H1 (cell line): ENCODE results near the gene HAGH. TPM values are rescaled to one million over a fixed set of nuclear protein-coding genes. Genes with fewer than 3 reads are reported as not detected.

Experiments
- CTCF ChIA-PET: fragments of 300-600 bp; sonication (Branson Sonifier 250); formaldehyde crosslinking; loops from one replicate; lab custom pipeline; 2021; ENCODE audit not compliant: partially characterized antibody; lab: Charles Lee
- POLR2A ChIA-PET: fragments of 300-600 bp; sonication (Branson Sonifier 250); formaldehyde crosslinking; loops from one replicate; lab custom pipeline; 2021; ENCODE audit warnings: inconsistent platforms; ENCODE audit not compliant: partially characterized antibody; lab: Charles Lee
- DNase-seq, 2 experiments: peaks; one replicate each; pipeline versions ENCODE4 v3.0.0 to v3.0.0-alpha.2; 2010 to 2022; ENCODE audit warnings: low spot score in 2 of 2, low read depth in 1 of 2, mixed read lengths in 1 of 2
- FAIRE-seq: peaks from 2 replicates; lab custom pipeline; 2011; peaks lifted over from hg19 to GRCh38; lab: Jason Lieb, UNC
- H2AFZ ChIP-seq: 2 replicates; pipeline ENCODE4 v1.8.1; 2012; ENCODE audit warnings: low read length, inconsistent platforms
- H2AK5ac ChIP-seq: 2 replicates; pipeline ENCODE4 v1.6.1; 2013; ENCODE audit warnings: low read depth, low read length
- H2BK120ac ChIP-seq: replicated peaks from 2 replicates; pipeline ENCODE3; 2013; ENCODE audit warnings: low read depth, low read length, inconsistent platforms
- H2BK12ac ChIP-seq: 2 replicates; pipeline ENCODE4 v1.6.1; 2013; ENCODE audit warnings: low read depth, low read length
- H2BK15ac ChIP-seq: 2 replicates; pipeline ENCODE4 v1.6.1; 2013; ENCODE audit warnings: low read length
- H2BK20ac ChIP-seq: 2 replicates; pipeline ENCODE4 v1.6.1; 2013; ENCODE audit warnings: low read length
- H2BK5ac ChIP-seq: 2 replicates; pipeline ENCODE4 v1.6.1; 2013; ENCODE audit warnings: low read depth, low read length
- H3K14ac ChIP-seq: 2 replicates; pipeline ENCODE4 v1.6.1; 2013; ENCODE audit warnings: inconsistent platforms; ENCODE audit not compliant: insufficient read length
- H3K18ac ChIP-seq: 2 replicates; pipeline ENCODE4 v1.6.1; 2013; ENCODE audit warnings: low read length; ENCODE audit errors: extremely low read depth
- H3K23ac ChIP-seq: 2 replicates; pipeline ENCODE4 v1.6.1; 2013; ENCODE audit warnings: inconsistent platforms; ENCODE audit not compliant: insufficient read length
- H3K23me2 ChIP-seq: 2 replicates; pipeline ENCODE4 v1.6.1; 2013; ENCODE audit warnings: low read depth, low read length
- H3K27ac ChIP-seq: 2 replicates; pipeline ENCODE4 v1.6.1; 2011; ENCODE audit warnings: low read depth, low read length, inconsistent platforms
- H3K27me3 ChIP-seq, 4 experiments: replicated peaks in 1 of 4; 1 replicate in 1 of 4; 2 replicates in 3 of 4; pipeline versions ENCODE4 v1.6.1 to v1.8.1; 2011 to 2013; ENCODE audit warnings: low read length in 3 of 4, mild to moderate bottlenecking in 3 of 4, inconsistent platforms in 2 of 4, mixed read lengths in 2 of 4, moderate library complexity in 1 of 4; ENCODE audit not compliant: control insufficient read depth in 3 of 4, insufficient read depth in 3 of 4; ENCODE audit errors: extremely low read depth in 1 of 4
- H3K36me3 ChIP-seq, 4 experiments: 2 replicates each; pipeline versions ENCODE4 v1.6.1 to v1.8.1; 2011 to 2013; ENCODE audit warnings: mild to moderate bottlenecking in 4 of 4, low read length in 3 of 4, moderate library complexity in 2 of 4, control low read depth in 1 of 4, inconsistent platforms in 1 of 4; ENCODE audit not compliant: insufficient read depth in 4 of 4, control insufficient read depth in 2 of 4
- H3K4ac ChIP-seq: replicated peaks from 2 replicates; pipeline ENCODE3; 2013; ENCODE audit warnings: low read length, low read depth, mixed read lengths, inconsistent platforms; ENCODE audit not compliant: insufficient read length
- H3K4me1 ChIP-seq, 4 experiments: replicated peaks in 1 of 4; 1 replicate in 1 of 4; 2 replicates in 3 of 4; pipeline versions ENCODE4 v1.6.1 to v1.8.1; 2011 to 2013; ENCODE audit warnings: low read length in 3 of 4, inconsistent platforms in 2 of 4, mixed read lengths in 1 of 4; ENCODE audit not compliant: insufficient read depth in 4 of 4, control insufficient read depth in 3 of 4
- H3K4me2 ChIP-seq, 2 experiments: 2 replicates each; pipeline versions ENCODE4 v1.6.1 to v1.8.1; 2011 to 2013; ENCODE audit warnings: low read depth in 2 of 2, low read length in 2 of 2, control low read depth in 1 of 2, inconsistent platforms in 1 of 2, mild to moderate bottlenecking in 1 of 2; ENCODE audit not compliant: insufficient read depth in 1 of 2
- H3K4me3 ChIP-seq, 4 experiments: fragments of 200-600, 300-600 bp in 1 of 4; sonication (generic), shearing (Covaris generic), sonication (Bioruptor Twin) in 1 of 4; 2 replicates each; pipeline versions ENCODE4 v1.5.1 to v1.8.1; 2011 to 2016; ENCODE audit warnings: low read length in 4 of 4, low read depth in 3 of 4, control low read depth in 2 of 4, inconsistent platforms in 2 of 4, mild to moderate bottlenecking in 2 of 4, mixed read lengths in 1 of 4, moderate library complexity in 1 of 4; ENCODE audit not compliant: insufficient read depth in 2 of 4; ENCODE audit errors: extremely low read depth in 1 of 4
- H3K56ac ChIP-seq: replicated peaks from 2 replicates; pipeline ENCODE3; 2013; ENCODE audit warnings: low read depth, mild to moderate bottlenecking, mixed read lengths, low read length, inconsistent platforms; ENCODE audit not compliant: insufficient read length
- H3K79me1 ChIP-seq: 2 replicates; pipeline ENCODE4 v1.6.1; 2013; ENCODE audit warnings: low read depth, low read length, control low read depth
- H3K79me2 ChIP-seq, 2 experiments: 2 replicates each; pipeline versions ENCODE4 v1.6.1 to v1.8.1; 2012 to 2013; ENCODE audit warnings: low read length in 2 of 2, mild to moderate bottlenecking in 2 of 2, inconsistent platforms in 1 of 2; ENCODE audit not compliant: insufficient read depth in 2 of 2, control insufficient read depth in 1 of 2
- H3K9ac ChIP-seq, 4 experiments: replicated peaks in 1 of 4; 1 replicate in 1 of 4; 2 replicates in 3 of 4; pipeline versions ENCODE4 v1.6.1 to v1.8.1; 2011 to 2013; ENCODE audit warnings: low read depth in 3 of 4, low read length in 3 of 4, control low read depth in 2 of 4, mild to moderate bottlenecking in 2 of 4, moderate library complexity in 2 of 4, inconsistent platforms in 1 of 4; ENCODE audit errors: extremely low read depth in 1 of 4
- H3K9me3 ChIP-seq, 2 experiments: 2 replicates each; pipeline versions ENCODE4 v1.6.1 to v1.8.1; 2012 to 2013; ENCODE audit warnings: mild to moderate bottlenecking in 2 of 2, moderate library complexity in 2 of 2, control low read depth in 1 of 2, inconsistent platforms in 1 of 2, low read depth in 1 of 2, low read length in 1 of 2, mixed read lengths in 1 of 2; ENCODE audit not compliant: insufficient read depth in 2 of 2
- H4K20me1 ChIP-seq, 2 experiments: replicated peaks in 1 of 2; 2 replicates each; pipeline versions ENCODE3 to v1.8.1; 2011 to 2013; ENCODE audit warnings: inconsistent platforms in 2 of 2, low read length in 2 of 2, mild to moderate bottlenecking in 1 of 2; ENCODE audit not compliant: insufficient read depth in 2 of 2, control insufficient read depth in 1 of 2
- H4K5ac ChIP-seq: 2 replicates; pipeline ENCODE4 v1.6.1; 2013; ENCODE audit warnings: low read length, low read depth, mixed read lengths, inconsistent platforms; ENCODE audit not compliant: insufficient read length
- H4K8ac ChIP-seq: 2 replicates; pipeline ENCODE4 v1.8.0; 2013; ENCODE audit warnings: mild to moderate bottlenecking, moderate library complexity, low read length, inconsistent platforms; ENCODE audit not compliant: insufficient read depth; ENCODE audit errors: extremely low read depth
- H4K91ac ChIP-seq: replicated peaks from 2 replicates; pipeline ENCODE3; 2013; ENCODE audit warnings: low read length, mixed read lengths, inconsistent platforms; ENCODE audit not compliant: insufficient read length
- CHD1 ChIP-seq: IDR thresholded peaks from 2 replicates; pipeline ENCODE4 v1.6.1; 2012; ENCODE audit warnings: low read depth, low read length, improper control_type of control experiment
- CTBP2 ChIP-seq: IDR thresholded peaks from 2 replicates; pipeline ENCODE4 v1.7.0; 2011; ENCODE audit warnings: borderline replicate concordance, mild to moderate bottlenecking, moderate library complexity, mixed read lengths, low read length; ENCODE audit not compliant: insufficient read depth, insufficient read length
- EP300 ChIP-seq, 2 experiments: IDR thresholded peaks; 1 replicate in 1 of 2; 2 replicates in 1 of 2; pipeline ENCODE4 v1.6.1; 2011 to 2012; ENCODE audit warnings: low read depth in 2 of 2, low read length in 2 of 2, mild to moderate bottlenecking in 2 of 2, borderline replicate concordance in 1 of 2, inconsistent platforms in 1 of 2, moderate library complexity in 1 of 2
- GABPA ChIP-seq: IDR thresholded peaks from 2 replicates; pipeline ENCODE4 v1.6.1; 2011; ENCODE audit warnings: mild to moderate bottlenecking, low read length, moderate library complexity, borderline replicate concordance; ENCODE audit not compliant: insufficient read depth
- WGBS, 2 experiments: shearing (Covaris generic) in 1 of 2; methylation state at CpG; one replicate each; pipeline versions ENCODE4 v1.1.6 to v1.1.7; 2013 to 2015; ENCODE audit warnings: low lambda C conversion rate in 2 of 2, mixed read lengths in 2 of 2, inconsistent platforms in 1 of 2, low coverage in 1 of 2, missing lambda C conversion rate in 1 of 2; ENCODE audit not compliant: insufficient replicate concordance in 2 of 2, insufficient coverage in 1 of 2, insufficient read length in 1 of 2; ENCODE audit errors: extremely low coverage in 1 of 2, missing lambda C conversion rate in 1 of 2; 5-methylcytosine and 5-hydroxymethylcytosine counted together
- polyA plus RNA-seq, 7 experiments: library from polyadenylated mRNA; depleted of rRNA in 3 of 7; stranded (reverse) in 5 of 7; unstranded in 2 of 7; fragments of >200 nt in 5 of 7; fragments of 200-250 nt in 2 of 7; gene quantifications; 1 replicate in 5 of 7; 2 replicates in 1 of 7; 4 replicates in 1 of 7; pipeline versions ENCODE4 v1.2.1 to v1.2.3, GENCODE V29; 2011 to 2013; ENCODE audit warnings: missing spikeins in 2 of 7, mixed read lengths in 2 of 7
- total RNA-seq: library from RNA; stranded (reverse); fragmentation: NEBNext Ultra II Directional; extraction: Animal tissue kit (Norgen Biotek cat#: 25700); gene quantifications from 2 replicates; pipeline ENCODE4 v1.2.1, GENCODE V29; 2021

Gene HAGH
- total and polyA plus RNA-seq, 2 of the 8 experiments (the other 6 are each of a cell fraction or from before 2014, with no cell fraction given), result 28.7 to 40.6 TPM

DNA sequence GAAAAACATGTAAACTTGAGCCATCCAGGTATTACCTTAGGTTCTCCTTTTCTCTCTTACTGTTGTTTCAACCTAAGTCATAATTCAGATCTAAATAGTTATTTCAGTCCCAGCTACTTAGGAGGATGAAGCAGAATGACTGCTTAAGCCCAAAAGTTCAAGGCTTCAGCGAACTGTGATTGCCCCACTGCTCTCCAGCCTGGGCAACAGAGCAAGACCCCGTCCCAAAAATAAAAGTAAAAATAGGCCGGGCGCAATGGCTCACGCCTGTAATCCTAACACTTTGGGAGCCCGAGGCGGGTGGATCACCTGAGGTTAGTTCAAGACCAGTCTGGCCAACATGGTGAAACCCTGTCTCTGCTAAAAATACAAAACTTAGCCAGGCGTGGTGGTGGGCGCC, 35.8 kb upstream of the HAGH start:
- H3K14ac ChIP-seq, result no peak overlapping the region
- H3K4me1 ChIP-seq, result no peaks in the 10 kb centered on the region
- 87% methylated on average over 7 of the region's 9 CpGs; no CpG with 5 or more reads in 1 of the 2 experiments for WGBS, 2 experiments
- H2BK12ac ChIP-seq, result no peak overlapping the region
- no peak for TF ChIP-seq CHD1
- no peak for TF ChIP-seq EP300 (IDR thresholded peaks at IDR 0.05; ENCODE audit: borderline replicate concordance in 1 of 2, low read depth in 2 of 2, low read length in 2 of 2)
- no peak for TF ChIP-seq CTBP2
- TF ChIP-seq GABPA, result no peak
- TF ChIP-seq, all 59 proteins: peak for 0
- Histone ChIP-seq H3K27ac (no peak overlapping the region), H2AFZ (no peak overlapping the region), H3K23ac (no peak overlapping the region), H4K8ac (no peak overlapping the region), H4K5ac (no peak overlapping the region), H3K27me3 (peaks cover 0 to 6% (median 2%) of the 10 kb centered on the region in 4 experiments; a peak in 6 of 7 replicates), H2BK20ac (no peak overlapping the region), H4K91ac (no peak overlapping the region), H2BK120ac (no peak overlapping the region), H4K20me1 (no peaks in the 10 kb centered on the region), H2AK5ac (no peak overlapping the region), H3K9ac (no peak overlapping the region), H3K36me3 (no peaks in the 10 kb centered on the region), H3K9me3 (no peaks in the 10 kb centered on the region), H2BK5ac (no peak overlapping the region), H3K18ac (no peak overlapping the region), H3K4me2 (no peak overlapping the region), H3K4ac (no peak overlapping the region), H3K23me2 (no peaks in the 10 kb centered on the region), H2BK15ac (no peak overlapping the region), H3K79me2 (no peaks in the 10 kb centered on the region), H3K4me3 (no peak overlapping the region), H3K79me1 (no peaks in the 10 kb centered on the region), H3K56ac (no peak overlapping the region)
- ChIA-PET CTCF (interaction anchor here (0.6 to 6.6 kb wide), 16 partner anchors 8 to 1382 kb away, joined by 3 to 75 read pairs (median 4); no protein-coding TSS in a partner anchor), POLR2A (interaction anchor here (1.2 to 2.6 kb wide), 2 partner anchors 99 to 102 kb away, joined by 3 to 8 read pairs; partner anchors contain the start of gene RPS2)
- no peak for DNase-seq
- FAIRE-seq, result no peak
